Suprapubic skin (tissue), 4 donors: ENCODE measurements around the gene MCC.

Source experiments
- POLR2A ChIP-seq, 2 donors: fragments of 450-650 bp; IDR thresholded peaks; one replicate each; pipeline ENCODE4 v1.6.1; 2017; ENCODE audit warnings: antibody characterized with exemption in 2 of 2, mild to moderate bottlenecking in 2 of 2, moderate library complexity in 2 of 2
- POLR2AphosphoS5 ChIP-seq, 3 donors: sonication (generic); formaldehyde crosslinking; IDR thresholded peaks; one replicate each; pipeline ENCODE4 v1.6.1; 2017; ENCODE audit warnings: antibody characterized with exemption in 3 of 3
- TF ChIP-seq, protein P1 (sequence below), 2 donors: fragments of 200-600 bp in 1 of 2; fragments of 450-650 bp in 1 of 2; sonication (generic) in 1 of 2; IDR thresholded peaks; one replicate each; pipeline ENCODE4 v1.5.1; 2016 to 2019; ENCODE audit warnings: antibody characterized with exemption in 2 of 2, mild to moderate bottlenecking in 1 of 2, moderate library complexity in 1 of 2

DNA sequence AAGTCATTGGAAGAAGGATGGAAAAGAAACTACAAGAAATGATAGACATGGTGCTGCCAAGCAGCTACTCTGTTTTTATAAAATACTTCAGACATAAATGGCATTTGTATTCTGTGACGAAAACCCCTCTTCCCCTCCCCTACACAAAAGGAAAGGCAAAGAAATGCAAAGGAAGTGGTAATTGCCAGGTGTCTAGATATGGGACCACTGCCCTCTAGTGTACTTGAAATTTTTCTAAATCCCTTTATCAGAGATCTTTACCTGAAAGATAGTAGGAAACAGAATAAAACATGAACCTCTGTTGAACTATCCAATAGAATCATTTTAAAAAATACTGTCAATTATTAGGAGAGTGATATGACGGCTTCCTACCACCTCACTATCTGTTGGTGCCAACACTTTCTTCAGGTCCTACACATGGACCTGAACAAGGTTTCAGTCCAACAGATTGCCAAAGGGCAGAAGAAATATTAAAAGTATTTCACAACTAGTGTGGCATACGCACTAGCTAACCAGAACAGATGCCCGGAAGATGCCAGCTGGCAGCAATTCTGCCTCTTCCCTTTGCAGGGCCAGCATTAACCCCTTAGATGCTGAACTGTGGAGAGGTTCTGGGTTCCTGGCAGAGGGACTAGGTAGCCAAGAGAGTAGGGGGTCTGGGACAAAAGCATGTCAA is 157.6 kb downstream of the MCC start:
- TF ChIP-seq, protein P1, sequence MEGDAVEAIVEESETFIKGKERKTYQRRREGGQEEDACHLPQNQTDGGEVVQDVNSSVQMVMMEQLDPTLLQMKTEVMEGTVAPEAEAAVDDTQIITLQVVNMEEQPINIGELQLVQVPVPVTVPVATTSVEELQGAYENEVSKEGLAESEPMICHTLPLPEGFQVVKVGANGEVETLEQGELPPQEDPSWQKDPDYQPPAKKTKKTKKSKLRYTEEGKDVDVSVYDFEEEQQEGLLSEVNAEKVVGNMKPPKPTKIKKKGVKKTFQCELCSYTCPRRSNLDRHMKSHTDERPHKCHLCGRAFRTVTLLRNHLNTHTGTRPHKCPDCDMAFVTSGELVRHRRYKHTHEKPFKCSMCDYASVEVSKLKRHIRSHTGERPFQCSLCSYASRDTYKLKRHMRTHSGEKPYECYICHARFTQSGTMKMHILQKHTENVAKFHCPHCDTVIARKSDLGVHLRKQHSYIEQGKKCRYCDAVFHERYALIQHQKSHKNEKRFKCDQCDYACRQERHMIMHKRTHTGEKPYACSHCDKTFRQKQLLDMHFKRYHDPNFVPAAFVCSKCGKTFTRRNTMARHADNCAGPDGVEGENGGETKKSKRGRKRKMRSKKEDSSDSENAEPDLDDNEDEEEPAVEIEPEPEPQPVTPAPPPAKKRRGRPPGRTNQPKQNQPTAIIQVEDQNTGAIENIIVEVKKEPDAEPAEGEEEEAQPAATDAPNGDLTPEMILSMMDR (IDR thresholded peaks at IDR 0.05): peak; percentile 10 to 20
- TF ChIP-seq POLR2A (IDR thresholded peaks at IDR 0.05) (no peak), POLR2AphosphoS5 (IDR thresholded peaks at IDR 0.05) (no peak)
